SK-N-SH (cell line): Measurements from ENCODE around the gene KDM4C. TPM values are rescaled to one million over a fixed set of nuclear protein-coding genes. Genes with fewer than 3 reads are reported as not detected.
A peak's percentile ranks its signal among the peaks of the same experiment; 100 is the strongest.

Source experiments
- CHD2 ChIP-seq: fragments of 150-350 bp; IDR thresholded peaks from 2 replicates; pipeline ENCODE4 v1.6.1; 2018; ENCODE audit warnings: low read length; ENCODE audit not compliant: partially characterized antibody
- EP300 ChIP-seq, 2 experiments: IDR thresholded peaks; 2 replicates each; pipeline versions ENCODE4 v1.4.0 to v1.6.1; 2012; ENCODE audit warnings: borderline replicate concordance in 1 of 2, low read depth in 1 of 2, low read length in 1 of 2
- EZH2phosphoT487 ChIP-seq: fragments of 200-600 bp; sonication (generic); IDR thresholded peaks from 2 replicates; pipeline ENCODE4 v1.6.1; 2017; ENCODE audit warnings: low read depth, mixed run types, mild to moderate bottlenecking, antibody characterized with exemption, moderate library complexity, borderline replicate concordance
- FOXM1 ChIP-seq: IDR thresholded peaks from 2 replicates; pipeline ENCODE4 v1.4.0; 2012; ENCODE audit warnings: low read depth, mild to moderate bottlenecking
- GATA2 ChIP-seq: sonication (generic); formaldehyde crosslinking; IDR thresholded peaks from 2 replicates; pipeline ENCODE4 v1.5.0; 2020; ENCODE audit warnings: mild to moderate bottlenecking, missing genetic modification reagents
- JUND ChIP-seq: IDR thresholded peaks from 2 replicates; pipeline ENCODE4 v1.4.0; 2012
- MEF2A ChIP-seq: IDR thresholded peaks from 2 replicates; pipeline ENCODE4 v1.4.0; 2012; ENCODE audit warnings: low read depth, borderline replicate concordance
- MXI1 ChIP-seq: IDR thresholded peaks from 2 replicates; pipeline ENCODE4 v1.6.1; 2012; ENCODE audit warnings: mild to moderate bottlenecking, low read depth, low read length, improper control_type of control experiment
- NFIC ChIP-seq: IDR thresholded peaks from 2 replicates; pipeline ENCODE4 v1.4.0; 2012; ENCODE audit warnings: borderline replicate concordance
- NRF1 ChIP-seq: IDR thresholded peaks from 2 replicates; pipeline ENCODE4 v1.6.1; 2012; ENCODE audit warnings: low read depth, mild to moderate bottlenecking, low read length
- PBX3 ChIP-seq: IDR thresholded peaks from 2 replicates; pipeline ENCODE4; 2012
- RAD21 ChIP-seq: IDR thresholded peaks from 2 replicates; pipeline ENCODE4 v1.6.1; 2012; ENCODE audit warnings: mild to moderate bottlenecking, low read length
- RXRA ChIP-seq: IDR thresholded peaks from 2 replicates; pipeline ENCODE4 v1.4.0; 2012; ENCODE audit warnings: low read depth, mild to moderate bottlenecking, borderline replicate concordance
- SMC3 ChIP-seq: IDR thresholded peaks from 2 replicates; pipeline ENCODE4 v1.6.1; 2012; ENCODE audit warnings: low read depth, low read length, improper control_type of control experiment
- TCF12 ChIP-seq: IDR thresholded peaks from 2 replicates; pipeline ENCODE4 v1.4.0; 2012
- TEAD4 ChIP-seq: IDR thresholded peaks from 2 replicates; pipeline ENCODE4 v1.4.0; 2012; ENCODE audit warnings: mild to moderate bottlenecking, borderline replicate concordance; ENCODE audit not compliant: insufficient read depth
- USF1 ChIP-seq: IDR thresholded peaks from 2 replicates; pipeline ENCODE4 v1.4.0; 2012; ENCODE audit warnings: low read depth, borderline replicate concordance
- YY1 ChIP-seq: IDR thresholded peaks from 2 replicates; pipeline ENCODE4 v1.4.0; 2012; ENCODE audit warnings: low read depth, mild to moderate bottlenecking
- ZBTB33 ChIP-seq: IDR thresholded peaks from 2 replicates; pipeline ENCODE4 v1.4.0; 2012; ENCODE audit warnings: low read depth, borderline replicate concordance
- polyA plus RNA-seq, 3 experiments: library from polyadenylated mRNA; depleted of rRNA; stranded (reverse); fragments of >200 nt; gene quantifications; 2 replicates each; pipeline ENCODE4 v1.2.3, GENCODE V29; 2012
- TF ChIP-seq, protein P1 (sequence below): IDR thresholded peaks from 2 replicates; pipeline ENCODE4 v1.6.1; 2012; ENCODE audit warnings: mild to moderate bottlenecking, low read depth, low read length, moderate library complexity

Gene KDM4C
- polyA plus RNA-seq, 1 of the 3 experiments (the other 2 are of a cell fraction): 9.4 TPM

DNA sequence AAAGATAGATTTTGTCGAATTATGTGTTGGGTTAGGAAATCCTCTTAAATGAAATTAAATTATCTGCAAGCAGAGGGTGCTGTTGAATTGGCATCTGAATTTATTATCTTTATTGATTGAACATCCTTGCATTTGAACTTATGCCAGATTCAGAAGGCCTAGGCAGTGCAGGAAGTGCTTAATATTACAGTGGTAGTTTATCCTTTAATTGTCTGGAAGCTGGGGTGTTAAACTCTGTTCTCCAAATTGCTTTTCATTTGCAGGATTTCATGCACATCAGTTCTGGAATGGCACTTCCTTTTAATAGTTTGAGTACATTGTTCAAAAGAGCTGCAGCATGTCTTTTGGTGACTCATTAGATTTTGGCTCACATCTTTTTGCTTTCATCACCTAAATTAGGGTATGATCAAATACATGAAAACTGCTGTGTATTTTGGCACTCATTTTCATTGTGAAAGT, 186.3 kb downstream of the KDM4C start (continued):
- TF ChIP-seq PBX3: 0 out of 2 replicates have a peak, but pooled peaks have one; percentile 36
- no peak for TF ChIP-seq SMC3
- TF ChIP-seq MXI1: no peak
- TF ChIP-seq YY1: no peak
- TF ChIP-seq MEF2A: peak; percentile 69; the same call in 1 of the 2 replicates
- TF ChIP-seq FOXM1: no peak
- TF ChIP-seq NRF1: no peak
- TF ChIP-seq RAD21: peak; percentile 45
- TF ChIP-seq TEAD4: no peak
- TF ChIP-seq CHD2: peak; percentile 26
- peak; percentile 63; the same call in 1 of the 2 replicates for TF ChIP-seq TCF12
- no peak for TF ChIP-seq USF1
- TF ChIP-seq ZBTB33: no peak
- 0 out of 2 replicates have a peak, but pooled peaks have one; percentile 18 for TF ChIP-seq GATA2
- TF ChIP-seq EP300 (IDR thresholded peaks at IDR 0.05; ENCODE audit: borderline replicate concordance in 1 of 2, low read depth in 1 of 2, low read length in 1 of 2): peak in 1 of 2 experiments; percentile 61; a peak in 1 of 4 replicates
- peak; percentile 79 for TF ChIP-seq NFIC
- TF ChIP-seq EZH2phosphoT487: no peak
- no peak for TF ChIP-seq RXRA
- TF ChIP-seq, protein P1, sequence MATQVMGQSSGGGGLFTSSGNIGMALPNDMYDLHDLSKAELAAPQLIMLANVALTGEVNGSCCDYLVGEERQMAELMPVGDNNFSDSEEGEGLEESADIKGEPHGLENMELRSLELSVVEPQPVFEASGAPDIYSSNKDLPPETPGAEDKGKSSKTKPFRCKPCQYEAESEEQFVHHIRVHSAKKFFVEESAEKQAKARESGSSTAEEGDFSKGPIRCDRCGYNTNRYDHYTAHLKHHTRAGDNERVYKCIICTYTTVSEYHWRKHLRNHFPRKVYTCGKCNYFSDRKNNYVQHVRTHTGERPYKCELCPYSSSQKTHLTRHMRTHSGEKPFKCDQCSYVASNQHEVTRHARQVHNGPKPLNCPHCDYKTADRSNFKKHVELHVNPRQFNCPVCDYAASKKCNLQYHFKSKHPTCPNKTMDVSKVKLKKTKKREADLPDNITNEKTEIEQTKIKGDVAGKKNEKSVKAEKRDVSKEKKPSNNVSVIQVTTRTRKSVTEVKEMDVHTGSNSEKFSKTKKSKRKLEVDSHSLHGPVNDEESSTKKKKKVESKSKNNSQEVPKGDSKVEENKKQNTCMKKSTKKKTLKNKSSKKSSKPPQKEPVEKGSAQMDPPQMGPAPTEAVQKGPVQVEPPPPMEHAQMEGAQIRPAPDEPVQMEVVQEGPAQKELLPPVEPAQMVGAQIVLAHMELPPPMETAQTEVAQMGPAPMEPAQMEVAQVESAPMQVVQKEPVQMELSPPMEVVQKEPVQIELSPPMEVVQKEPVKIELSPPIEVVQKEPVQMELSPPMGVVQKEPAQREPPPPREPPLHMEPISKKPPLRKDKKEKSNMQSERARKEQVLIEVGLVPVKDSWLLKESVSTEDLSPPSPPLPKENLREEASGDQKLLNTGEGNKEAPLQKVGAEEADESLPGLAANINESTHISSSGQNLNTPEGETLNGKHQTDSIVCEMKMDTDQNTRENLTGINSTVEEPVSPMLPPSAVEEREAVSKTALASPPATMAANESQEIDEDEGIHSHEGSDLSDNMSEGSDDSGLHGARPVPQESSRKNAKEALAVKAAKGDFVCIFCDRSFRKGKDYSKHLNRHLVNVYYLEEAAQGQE: no peak
- peak; percentile 51 for TF ChIP-seq JUND
